ENCODE measurements around the gene BAIAP2L1. TPM values are rescaled to one million over a fixed set of nuclear protein-coding genes. Genes with fewer than 3 reads are reported as not detected.
A peak's percentile ranks its signal among the peaks of the same experiment; 100 is the strongest.

The BAIAP2L1 gene
- total and polyA plus RNA-seq, 2 donors from 2014 or later, result 9.6 to 18.8 TPM

GRCh38 chr7:98354511-98355249 lies 46.2 kb downstream of the BAIAP2L1 start:
- no peaks in the 10 kb centered on the region for H3K9me3 ChIP-seq (ENCODE audit: control insufficient read depth in 2 of 3, insufficient read depth in 1 of 3, low read length in 3 of 3)
- peak in 1 of 5 donors; percentile 84 for DNase-seq
- H3K27me3 ChIP-seq (ENCODE audit: control insufficient read depth, insufficient read depth, low read length), result no peaks in the 10 kb centered on the region
- no peak overlapping the region for H3K4me3 ChIP-seq (ENCODE audit: low read length in 3 of 3)
- H3K9ac ChIP-seq (ENCODE audit: low read length in 3 of 3), result no peak overlapping the region
- no peak for TF ChIP-seq CTCF (IDR thresholded peaks at IDR 0.05; ENCODE audit: borderline replicate concordance, extremely low read depth, insufficient read depth)
- intact Hi-C loops (cut with DNase I), result no loop called here
- H3K4me1 ChIP-seq (ENCODE audit: control insufficient read depth in 2 of 3, insufficient read depth in 2 of 3, low read depth in 1 of 3, low read length in 3 of 3), result peaks cover 0 to 3% (median 0%) of the 10 kb centered on the region in 3 donors
- no peak for FAIRE-seq
- H3K27ac ChIP-seq (ENCODE audit: low read depth in 2 of 2, low read length in 2 of 2), result peak overlapping the region in 1 of 2 donors; percentile 16
- H3K36me3 ChIP-seq (ENCODE audit: control insufficient read depth in 2 of 3, insufficient read depth in 3 of 3, low read length in 3 of 3), result no peaks in the 10 kb centered on the region

- DNase-seq (no peak), FAIRE-seq (no peak)
- H3K27me3 ChIP-seq (ENCODE audit: control insufficient read depth, insufficient read depth, low read length), result no peaks in the 10 kb centered on the region
These were observed 46.8 kb downstream of the BAIAP2L1 start for GRCh38 chr7:98354052-98354451.

GRCh38 chr7:98352621-98353020 lies 48.3 kb downstream of the BAIAP2L1 start:
- Histone ChIP-seq H3K27ac (ENCODE audit: low read depth in 2 of 2, low read length in 2 of 2) (no peak overlapping the region), H3K9ac (ENCODE audit: low read length in 3 of 3) (no peak overlapping the region)
- FAIRE-seq, result no peak

More at GRCh38 chr7:98354052-98354451, 46.8 kb downstream of the BAIAP2L1 start:
- no peak for TF ChIP-seq CTCF (IDR thresholded peaks at IDR 0.05; ENCODE audit: borderline replicate concordance, extremely low read depth, insufficient read depth)
- intact Hi-C loops (cut with DNase I), result no loop called here
- H3K9ac ChIP-seq (ENCODE audit: low read length in 3 of 3), result no peak overlapping the region
- no peak overlapping the region for H3K4me3 ChIP-seq (ENCODE audit: low read length in 3 of 3)
- H3K27ac ChIP-seq (ENCODE audit: low read depth in 2 of 2, low read length in 2 of 2), result no peak overlapping the region
- no peaks in the 10 kb centered on the region for H3K36me3 ChIP-seq (ENCODE audit: control insufficient read depth in 2 of 3, insufficient read depth in 3 of 3, low read length in 3 of 3)
- H3K4me1 ChIP-seq (ENCODE audit: control insufficient read depth in 2 of 3, insufficient read depth in 2 of 3, low read depth in 1 of 3, low read length in 3 of 3), result peaks cover 0 to 3% (median 0%) of the 10 kb centered on the region in 3 donors
- H3K9me3 ChIP-seq (ENCODE audit: control insufficient read depth in 2 of 3, insufficient read depth in 1 of 3, low read length in 3 of 3), result no peaks in the 10 kb centered on the region

More at GRCh38 chr7:98352621-98353020, 48.3 kb downstream of the BAIAP2L1 start:
- TF ChIP-seq CTCF (IDR thresholded peaks at IDR 0.05; ENCODE audit: borderline replicate concordance, extremely low read depth, insufficient read depth), result no peak
- DNase-seq, result peak in 1 of 5 donors; percentile 24
- H3K9me3 ChIP-seq (ENCODE audit: control insufficient read depth in 2 of 3, insufficient read depth in 1 of 3, low read length in 3 of 3), result no peaks in the 10 kb centered on the region
- H3K27me3 ChIP-seq (ENCODE audit: control insufficient read depth, insufficient read depth, low read length), result no peaks in the 10 kb centered on the region
- H3K36me3 ChIP-seq (ENCODE audit: control insufficient read depth in 2 of 3, insufficient read depth in 3 of 3, low read length in 3 of 3), result no peaks in the 10 kb centered on the region
- peaks cover 0 to 1% (median 0%) of the 10 kb centered on the region in 3 donors for H3K4me1 ChIP-seq (ENCODE audit: control insufficient read depth in 2 of 3, insufficient read depth in 2 of 3, low read depth in 1 of 3, low read length in 3 of 3)
- H3K4me3 ChIP-seq (ENCODE audit: low read length in 3 of 3), result no peak overlapping the region
- intact Hi-C loops (cut with DNase I), result no loop called here

All from kidney (tissue), 14 donors.